Ovary (tissue), 3 donors: ENCODE results near the gene PDE4C.

ENCODE experiments used
- EP300 ChIP-seq: sonication (generic); formaldehyde crosslinking; IDR thresholded peaks from one replicate; pipeline ENCODE4 v1.6.1; 2017; ENCODE audit warnings: antibody characterized with exemption
- TF ChIP-seq, protein P1 (sequence below), 3 donors: fragments of 450-650 bp in 2 of 3; fragments of 200-600 bp in 1 of 3; IDR thresholded peaks; one replicate each; pipeline versions ENCODE4 v1.5.1 to v1.8.0; 2016 to 2022; ENCODE audit warnings: antibody characterized with exemption in 3 of 3, mild to moderate bottlenecking in 1 of 3
- donor health status: DM: no; HTN: no; CAD: no.

DNA sequence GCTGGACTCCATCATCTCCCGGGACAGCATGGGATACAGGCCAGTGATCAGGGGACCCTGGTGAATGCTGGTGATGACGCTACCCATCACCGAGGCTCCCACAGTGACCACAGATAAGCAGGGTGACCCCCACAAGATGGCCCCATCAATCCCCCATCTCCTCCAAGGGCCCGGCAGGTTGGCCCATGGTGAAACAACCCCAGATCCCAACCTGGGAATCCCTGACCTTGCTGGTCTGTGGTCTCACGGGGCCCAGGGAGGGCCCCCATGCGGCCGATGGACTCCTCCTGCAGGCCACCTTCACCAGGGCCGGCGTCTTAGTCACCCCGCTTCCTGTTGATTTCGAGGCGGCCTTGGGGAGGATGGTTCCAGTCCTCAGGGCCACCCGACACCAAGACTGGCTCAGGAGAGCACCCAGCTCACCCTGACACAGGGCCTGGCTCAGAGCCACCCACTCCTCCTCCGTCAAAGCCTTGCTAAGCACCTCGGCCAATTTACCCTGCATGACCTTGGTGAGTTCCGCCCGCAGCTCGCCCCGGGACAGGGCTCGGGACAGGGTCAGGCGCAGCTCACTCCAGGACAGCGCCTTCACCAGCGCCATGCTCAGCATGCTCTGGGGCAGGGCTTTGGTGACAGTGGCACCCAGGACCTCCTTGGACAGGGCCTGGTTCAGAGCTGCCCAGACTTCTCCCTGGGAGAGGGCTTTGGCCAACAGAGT, 38.1 kb upstream of the PDE4C start:
- TF ChIP-seq EP300: no peak
- TF ChIP-seq, protein P1, sequence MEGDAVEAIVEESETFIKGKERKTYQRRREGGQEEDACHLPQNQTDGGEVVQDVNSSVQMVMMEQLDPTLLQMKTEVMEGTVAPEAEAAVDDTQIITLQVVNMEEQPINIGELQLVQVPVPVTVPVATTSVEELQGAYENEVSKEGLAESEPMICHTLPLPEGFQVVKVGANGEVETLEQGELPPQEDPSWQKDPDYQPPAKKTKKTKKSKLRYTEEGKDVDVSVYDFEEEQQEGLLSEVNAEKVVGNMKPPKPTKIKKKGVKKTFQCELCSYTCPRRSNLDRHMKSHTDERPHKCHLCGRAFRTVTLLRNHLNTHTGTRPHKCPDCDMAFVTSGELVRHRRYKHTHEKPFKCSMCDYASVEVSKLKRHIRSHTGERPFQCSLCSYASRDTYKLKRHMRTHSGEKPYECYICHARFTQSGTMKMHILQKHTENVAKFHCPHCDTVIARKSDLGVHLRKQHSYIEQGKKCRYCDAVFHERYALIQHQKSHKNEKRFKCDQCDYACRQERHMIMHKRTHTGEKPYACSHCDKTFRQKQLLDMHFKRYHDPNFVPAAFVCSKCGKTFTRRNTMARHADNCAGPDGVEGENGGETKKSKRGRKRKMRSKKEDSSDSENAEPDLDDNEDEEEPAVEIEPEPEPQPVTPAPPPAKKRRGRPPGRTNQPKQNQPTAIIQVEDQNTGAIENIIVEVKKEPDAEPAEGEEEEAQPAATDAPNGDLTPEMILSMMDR (IDR thresholded peaks at IDR 0.05): no peak
